ENCODE data around the gene DIAPH2.

The DIAPH2 gene

DNA sequence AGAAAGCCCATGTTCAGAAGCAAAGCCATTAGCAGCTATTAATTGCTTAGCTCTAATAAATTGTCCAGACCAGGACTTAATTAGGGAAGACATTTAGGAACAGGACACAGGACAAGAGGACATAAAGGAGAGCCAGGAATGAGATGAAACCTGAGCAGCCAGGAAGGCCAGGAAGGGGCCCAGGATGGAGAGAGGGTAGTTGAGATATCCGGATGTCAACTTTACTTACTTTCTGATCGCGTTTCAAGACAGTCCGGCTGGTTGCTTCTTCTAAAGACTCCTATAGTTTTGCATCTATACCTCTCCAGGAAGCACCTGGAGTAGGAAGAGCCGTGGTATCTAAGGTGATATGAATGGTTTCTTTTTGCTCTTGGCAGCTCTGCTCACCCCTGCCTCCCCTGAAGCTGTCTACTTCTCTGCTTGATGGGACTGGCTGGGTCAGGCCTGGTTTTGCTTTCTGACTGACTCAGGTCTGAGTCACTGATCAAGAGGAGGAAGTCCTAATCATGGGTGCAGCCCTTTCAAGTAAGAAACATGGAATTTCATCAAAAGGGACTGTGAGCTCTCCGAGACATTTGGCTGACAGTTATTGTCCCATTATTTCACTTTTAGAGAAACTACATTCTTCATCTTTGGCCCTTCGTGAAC is 932.4 kb downstream of the DIAPH2 start:
- DNase-seq = no peak

DNA sequence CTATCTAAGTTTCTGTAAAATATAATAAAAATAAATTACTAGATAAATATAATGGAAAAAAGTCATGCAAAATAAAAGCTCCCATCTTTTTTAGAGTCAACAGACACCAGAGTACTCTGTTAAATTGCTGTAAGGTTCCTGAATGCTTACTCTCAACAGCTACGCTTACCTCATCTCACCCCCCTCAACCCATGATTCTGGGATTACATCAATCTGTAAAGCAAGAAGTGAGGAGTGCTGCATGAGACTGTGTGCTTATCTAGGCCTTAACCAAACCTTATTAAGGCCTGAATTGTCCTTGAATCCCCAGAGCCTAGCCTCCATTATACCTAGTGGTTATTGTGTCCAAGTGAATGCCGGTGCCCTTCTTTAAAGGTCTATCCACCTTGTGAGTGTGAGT is 934.9 kb downstream of the DIAPH2 start:
- DNase-seq = no peak

DNA sequence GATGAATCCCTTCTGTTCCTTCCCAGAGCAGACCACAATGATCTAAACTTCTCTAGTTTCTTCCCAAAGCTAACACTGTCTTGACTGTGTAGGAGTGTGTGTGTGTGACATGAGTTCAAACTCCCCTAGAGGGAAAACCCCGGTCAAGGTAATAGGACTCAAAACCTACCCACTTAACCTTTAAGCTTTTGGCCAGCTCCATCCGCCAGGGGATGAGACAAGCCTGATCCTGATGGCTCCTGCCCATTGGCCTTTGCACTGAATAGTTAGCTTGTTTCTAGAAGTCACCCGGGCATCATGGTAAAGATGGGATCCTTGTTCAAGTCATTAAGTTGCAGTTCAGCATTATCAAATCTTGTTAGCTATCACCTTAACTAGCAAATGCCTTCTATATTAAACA is 937.5 kb downstream of the DIAPH2 start:
- no peak for DNase-seq

DNA sequence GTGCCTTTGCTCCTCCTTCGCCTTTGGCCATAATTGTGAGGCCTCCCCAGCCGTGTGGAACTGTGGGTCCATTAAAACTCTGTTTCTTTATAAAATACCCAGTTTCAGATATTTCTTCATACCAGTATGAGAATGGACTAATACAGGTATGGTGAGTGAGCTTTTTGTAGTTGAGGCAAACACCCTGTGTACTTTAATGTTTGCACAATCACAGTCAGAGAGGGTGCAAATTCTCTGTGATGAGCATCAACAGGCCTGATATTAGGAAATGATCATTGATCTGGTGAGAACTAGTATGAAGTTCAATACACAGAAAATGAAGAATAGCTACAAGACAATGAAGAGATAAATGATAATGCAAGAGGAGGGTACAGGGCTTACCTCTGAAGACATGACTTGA is 943.7 kb downstream of the DIAPH2 start:
- no peak for DNase-seq

DNA sequence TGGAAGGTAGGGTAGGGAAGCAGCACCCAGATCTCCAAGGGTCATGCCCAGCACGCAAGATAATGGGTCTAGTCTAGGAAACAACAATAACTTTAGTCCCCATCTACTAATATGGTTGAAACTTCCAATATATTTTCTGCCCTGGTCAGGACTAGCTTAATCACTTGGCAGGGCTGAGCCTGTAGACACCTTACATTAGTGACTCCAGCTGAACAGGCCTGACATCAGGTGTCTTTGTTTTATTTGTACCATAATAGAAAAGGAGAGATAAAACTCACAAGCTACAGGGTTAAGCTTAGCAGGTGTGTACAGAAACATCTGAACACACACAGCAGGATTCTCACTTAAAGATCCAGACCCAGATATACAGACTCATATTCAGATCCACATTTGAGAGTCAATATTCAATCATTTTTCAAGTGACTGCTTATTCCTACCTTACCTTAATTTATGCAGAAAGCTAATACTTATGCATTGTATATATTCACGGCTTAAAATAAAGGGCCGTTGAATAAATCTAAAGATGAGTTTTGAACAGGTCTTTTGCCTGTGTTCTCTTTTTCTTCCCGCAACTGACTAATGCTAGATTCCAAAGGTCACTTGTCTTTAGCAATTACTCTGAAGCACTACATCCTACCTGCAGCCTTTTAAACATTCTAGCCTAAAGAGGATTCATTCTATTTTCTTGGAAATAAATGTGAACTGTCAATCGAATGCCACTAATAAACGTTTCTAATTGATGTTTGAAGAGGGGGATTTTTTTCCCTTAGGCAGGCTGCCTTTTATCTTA is 944.4 kb downstream of the DIAPH2 start:
- no peak for DNase-seq

DNA sequence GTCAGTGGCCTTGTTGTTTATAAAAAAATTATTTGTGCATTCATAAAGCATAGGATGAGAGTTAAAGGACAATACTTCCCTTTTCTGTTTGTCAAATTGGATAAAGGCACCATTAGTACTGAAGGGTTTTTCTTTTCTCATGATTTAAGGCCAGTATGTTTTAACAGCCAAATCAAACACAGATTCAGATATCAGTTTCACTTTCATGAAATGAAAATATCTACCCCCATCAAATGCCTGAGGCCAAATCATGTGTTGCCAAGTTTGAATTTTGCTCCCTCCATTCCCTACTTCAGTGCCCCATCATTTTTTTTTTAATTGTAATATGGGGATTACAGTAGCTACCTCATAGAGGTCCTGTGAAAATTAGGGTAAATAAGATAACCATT is 944.9 kb downstream of the DIAPH2 start:
- no peak for DNase-seq

DNA sequence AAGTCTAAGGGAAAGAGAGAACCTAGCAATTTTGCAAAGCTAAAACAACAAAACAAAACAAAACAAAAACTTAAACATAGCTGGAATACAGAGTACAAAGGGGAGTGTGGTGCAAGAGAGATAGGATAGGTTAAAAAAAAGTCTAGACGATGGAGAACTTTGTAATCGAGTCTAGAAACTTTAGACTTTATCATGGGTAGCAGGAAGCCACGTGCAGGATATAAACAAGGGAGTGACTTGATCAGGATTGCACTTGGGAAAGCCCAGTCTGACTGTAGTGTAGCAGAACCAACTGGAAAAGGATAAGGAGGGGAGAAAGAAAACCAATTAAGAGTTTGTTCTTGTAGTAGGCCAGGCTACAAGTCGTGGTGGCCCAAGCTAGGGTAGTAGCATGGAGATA is 949.2 kb downstream of the DIAPH2 start:
- no peak for DNase-seq

DNA sequence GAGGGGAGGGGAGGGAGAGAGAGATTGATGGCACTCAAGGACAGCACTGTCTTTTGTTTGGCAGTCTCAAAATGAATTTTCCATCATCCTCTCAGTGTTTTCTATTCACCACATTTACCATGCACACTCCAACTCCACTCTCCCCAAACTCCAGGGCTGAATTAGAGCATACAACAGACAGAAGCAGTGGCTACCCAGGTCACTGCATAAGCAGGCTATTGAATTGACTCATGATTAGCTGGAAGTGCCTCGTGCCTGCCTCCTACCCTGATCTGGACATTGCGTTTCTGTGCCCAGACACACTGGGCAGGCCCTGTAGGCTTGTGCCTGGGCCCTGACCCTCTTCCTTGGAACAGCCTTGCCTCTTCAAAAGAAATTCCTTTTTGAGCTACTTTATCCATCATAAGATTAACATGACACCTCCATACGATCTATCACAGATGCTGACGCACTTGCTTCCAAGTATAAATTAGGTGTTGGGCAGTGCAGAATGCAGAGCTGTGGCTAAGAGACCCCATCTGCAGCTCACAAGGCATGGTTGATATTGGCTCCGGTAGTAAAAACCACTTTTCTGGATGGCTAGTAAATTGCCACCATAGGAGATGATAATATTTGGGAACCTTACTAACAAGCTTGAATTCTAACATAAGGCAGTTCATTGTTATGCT is 952.0 kb downstream of the DIAPH2 start:
- DNase-seq = no peak

DNA sequence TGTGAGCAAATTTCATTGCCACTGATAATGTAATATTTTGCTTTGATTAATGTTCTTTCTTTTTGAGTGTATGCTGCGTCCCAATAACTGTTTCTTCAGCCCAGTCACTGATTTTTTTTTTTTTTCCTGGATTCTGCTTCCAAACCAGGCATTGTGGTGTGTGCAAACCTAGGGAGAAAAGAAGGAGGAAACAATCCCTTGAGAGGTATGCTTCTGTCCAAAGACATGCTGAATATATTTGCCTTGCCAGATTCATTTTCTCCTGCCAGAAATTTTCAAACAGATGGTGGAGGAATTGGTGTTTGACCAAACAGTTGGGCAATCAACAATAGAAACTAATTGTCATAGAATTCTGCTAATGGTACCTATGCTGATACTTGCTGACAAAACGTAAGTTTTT is 952.6 kb downstream of the DIAPH2 start:
- no peak for DNase-seq

DNA sequence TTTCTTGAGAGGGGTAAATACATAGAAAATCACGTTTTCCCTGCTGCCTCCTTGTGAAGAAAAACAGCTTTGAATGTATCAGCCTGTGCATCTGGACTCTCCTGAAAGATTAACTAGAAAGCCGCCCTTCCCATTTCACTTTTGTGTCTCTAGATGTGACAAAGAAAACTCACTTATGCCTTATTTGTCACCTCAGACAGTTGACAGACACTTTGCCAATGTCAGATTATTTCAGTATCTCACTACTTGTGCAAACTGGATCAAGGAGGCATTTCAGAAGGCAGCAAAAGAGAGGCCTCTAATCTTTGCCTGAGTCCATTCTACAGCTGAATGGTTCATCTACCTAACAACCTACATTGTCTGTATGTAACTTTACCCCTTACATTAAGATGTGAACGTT is 954.0 kb downstream of the DIAPH2 start:
- no peak for DNase-seq

DNA sequence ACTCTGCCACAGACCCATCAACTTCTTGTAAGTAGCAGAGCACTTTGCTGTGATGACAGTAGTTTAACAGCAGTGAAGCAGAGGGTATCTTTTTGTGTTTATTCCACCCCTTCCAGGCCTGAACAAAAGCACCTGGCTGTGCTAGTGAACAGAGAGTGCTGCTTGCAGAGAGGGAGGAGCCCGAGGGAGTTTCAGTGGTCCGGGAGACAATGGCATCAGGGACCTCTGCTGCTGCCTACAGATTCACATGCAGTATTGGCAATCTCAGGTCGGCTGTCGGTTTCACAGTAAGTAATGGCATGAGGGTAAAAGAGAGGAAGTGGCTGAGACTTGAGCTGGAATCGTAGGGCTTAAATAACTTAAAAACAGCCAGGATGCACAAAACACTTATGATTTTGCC is 954.9 kb downstream of the DIAPH2 start:
- no peak for DNase-seq
